Thyroid gland (tissue), 4 donors: Measurements from ENCODE around the gene RANBP17. TPM values are rescaled to one million over a fixed set of nuclear protein-coding genes. Genes with fewer than 3 reads are reported as not detected.

ENCODE experiments used
- DNase-seq, 2 donors: peaks; one replicate each; pipeline ENCODE4 v3.0.0-alpha.2; 2019
- H3K27ac ChIP-seq, 3 donors: fragments of 200-600 bp; sonication (generic); 1 replicate in 2 of 3; 2 replicates in 1 of 3; pipeline ENCODE4 v1.5.1; 2016 to 2019; ENCODE audit warnings: mild to moderate bottlenecking in 1 of 3, moderate library complexity in 1 of 3
- H3K27me3 ChIP-seq: fragments of 200-600 bp; sonication (generic); one replicate; pipeline ENCODE4 v1.5.1; 2019
- H3K36me3 ChIP-seq, 2 donors: fragments of 200-600 bp; sonication (generic); one replicate each; pipeline ENCODE4 v1.5.1; 2016 to 2019
- H3K4me1 ChIP-seq, 2 donors: fragments of 200-600 bp; sonication (generic); one replicate each; pipeline ENCODE4 v1.5.1; 2017 to 2019
- H3K4me3 ChIP-seq, 3 donors: fragments of 200-600 bp; sonication (generic); replicated peaks in 1 of 3; 1 replicate in 2 of 3; 2 replicates in 1 of 3; pipeline ENCODE4 v1.5.1; 2016; ENCODE audit warnings: mild to moderate bottlenecking in 1 of 3
- H3K9me3 ChIP-seq: fragments of 200-600 bp; sonication (generic); one replicate; pipeline ENCODE4 v1.5.1; 2017
- POLR2A ChIP-seq, 2 donors: fragments of 450-650 bp; IDR thresholded peaks; one replicate each; pipeline ENCODE4 v1.6.1; 2017; ENCODE audit warnings: antibody characterized with exemption in 2 of 2, mild to moderate bottlenecking in 2 of 2, moderate library complexity in 1 of 2
- WGBS, 2 donors: methylation state at CpG; one replicate each; pipeline ENCODE4 v1.1.5; 2017; 5-methylcytosine and 5-hydroxymethylcytosine counted together
- intact Hi-C: fragments of 100-400 bp; cut with DNase I; formaldehyde crosslinking; loops from one replicate; pipeline ENCODE4 v1.15.1; 2023
- total RNA-seq, 4 donors: library from RNA; depleted of rRNA; stranded (reverse); fragments of >200 nt; gene quantifications; one replicate each; pipeline ENCODE4 v1.2.3, GENCODE V29; 2016
- TF ChIP-seq, protein P1 (sequence below), 6 experiments: fragments of 200-600 bp in 3 of 6; fragments of 450-650 bp in 3 of 6; sonication (generic) in 3 of 6; IDR thresholded peaks; one replicate each; pipeline ENCODE4 v1.5.1; 2016 to 2019; ENCODE audit warnings: antibody characterized with exemption in 6 of 6, mild to moderate bottlenecking in 2 of 6, inconsistent platforms in 1 of 6, moderate library complexity in 1 of 6

Gene RANBP17
- total RNA-seq, 4 donors from 2014 or later: 20.2 to 35.0 (median 26.7) TPM

DNA sequence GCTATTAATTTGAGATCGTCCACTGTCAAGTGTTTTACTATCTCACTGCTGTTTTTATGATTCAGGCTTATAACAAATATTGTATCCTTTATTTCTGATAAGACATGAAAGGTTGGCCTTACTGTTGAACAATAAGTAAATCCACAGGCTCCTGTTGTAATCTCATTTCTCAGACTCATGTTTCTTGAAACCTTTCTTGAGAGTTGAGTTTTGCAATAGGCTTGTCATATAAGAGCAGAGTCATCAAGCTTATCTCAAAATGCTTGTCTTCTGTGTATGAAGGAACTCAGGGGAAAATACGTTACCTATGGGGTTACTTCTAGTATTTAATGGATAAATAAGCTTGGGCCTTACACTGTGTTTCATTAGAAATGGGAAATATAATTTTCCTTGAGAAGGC, 438.0 kb downstream of the RANBP17 start:
- intact Hi-C loops: no loop called here
- H3K9me3 ChIP-seq: no peaks in the 10 kb centered on the region
- DNase-seq: no peak
- no peak for TF ChIP-seq POLR2A (IDR thresholded peaks at IDR 0.05)
- TF ChIP-seq, protein P1, sequence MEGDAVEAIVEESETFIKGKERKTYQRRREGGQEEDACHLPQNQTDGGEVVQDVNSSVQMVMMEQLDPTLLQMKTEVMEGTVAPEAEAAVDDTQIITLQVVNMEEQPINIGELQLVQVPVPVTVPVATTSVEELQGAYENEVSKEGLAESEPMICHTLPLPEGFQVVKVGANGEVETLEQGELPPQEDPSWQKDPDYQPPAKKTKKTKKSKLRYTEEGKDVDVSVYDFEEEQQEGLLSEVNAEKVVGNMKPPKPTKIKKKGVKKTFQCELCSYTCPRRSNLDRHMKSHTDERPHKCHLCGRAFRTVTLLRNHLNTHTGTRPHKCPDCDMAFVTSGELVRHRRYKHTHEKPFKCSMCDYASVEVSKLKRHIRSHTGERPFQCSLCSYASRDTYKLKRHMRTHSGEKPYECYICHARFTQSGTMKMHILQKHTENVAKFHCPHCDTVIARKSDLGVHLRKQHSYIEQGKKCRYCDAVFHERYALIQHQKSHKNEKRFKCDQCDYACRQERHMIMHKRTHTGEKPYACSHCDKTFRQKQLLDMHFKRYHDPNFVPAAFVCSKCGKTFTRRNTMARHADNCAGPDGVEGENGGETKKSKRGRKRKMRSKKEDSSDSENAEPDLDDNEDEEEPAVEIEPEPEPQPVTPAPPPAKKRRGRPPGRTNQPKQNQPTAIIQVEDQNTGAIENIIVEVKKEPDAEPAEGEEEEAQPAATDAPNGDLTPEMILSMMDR (IDR thresholded peaks at IDR 0.05): no peak
- no peak overlapping the region for H3K27ac ChIP-seq
- H3K36me3 ChIP-seq: no peaks in the 10 kb centered on the region
- H3K4me3 ChIP-seq: no peak overlapping the region
- peaks cover 3% of the 10 kb centered on the region for H3K27me3 ChIP-seq
- no peaks in the 10 kb centered on the region for H3K4me1 ChIP-seq
- 94 to 97% methylated on average over 2 of the region's 2 CpGs for WGBS, 2 donors

- intact Hi-C loops: no loop called here
- Histone ChIP-seq H3K4me3 (no peak overlapping the region), H3K4me1 (no peaks in the 10 kb centered on the region), H3K27ac (no peak overlapping the region), H3K27me3 (peaks cover 5% of the 10 kb centered on the region), H3K9me3 (no peaks in the 10 kb centered on the region), H3K36me3 (no peaks in the 10 kb centered on the region)
- no peak for TF ChIP-seq POLR2A (IDR thresholded peaks at IDR 0.05)
- TF ChIP-seq, protein P1 (IDR thresholded peaks at IDR 0.05): no peak
- no peak for DNase-seq
- WGBS, 2 donors: 91 to 93% methylated on average over 7 of the region's 7 CpGs
Observed at GRCh38 chr5:171300358-171300757, 438.5 kb downstream of the RANBP17 start.

GRCh38 chr5:171306166-171306565, 444.3 kb downstream of the RANBP17 start:
- no peak overlapping the region for H3K4me3 ChIP-seq
- intact Hi-C loops: no loop called here
- peaks cover 14 to 21% of the 10 kb centered on the region in 2 donors for H3K4me1 ChIP-seq
- H3K9me3 ChIP-seq: no peaks in the 10 kb centered on the region
- H3K27ac ChIP-seq: no peak overlapping the region
- TF ChIP-seq, protein P1 (IDR thresholded peaks at IDR 0.05): no peak
- no peak for TF ChIP-seq POLR2A (IDR thresholded peaks at IDR 0.05)
- no peak for DNase-seq
- H3K27me3 ChIP-seq: peaks cover 40% of the 10 kb centered on the region
- WGBS, 2 donors: 37 to 42% methylated on average over 6 of the region's 6 CpGs
- H3K36me3 ChIP-seq: no peaks in the 10 kb centered on the region

GRCh38 chr5:171306781-171307591, 445.2 kb downstream of the RANBP17 start:
- no peaks in the 10 kb centered on the region for H3K36me3 ChIP-seq
- no peak overlapping the region for H3K4me3 ChIP-seq
- H3K9me3 ChIP-seq: no peaks in the 10 kb centered on the region
- DNase-seq: no peak
- H3K27ac ChIP-seq: no peak overlapping the region
- no peak for TF ChIP-seq POLR2A (IDR thresholded peaks at IDR 0.05)
- intact Hi-C loops: no loop called here
- H3K4me1 ChIP-seq: peaks cover 18 to 30% of the 10 kb centered on the region in 2 donors
- WGBS, 2 donors: 26 to 27% methylated on average over 8 to 10 of the region's 10 CpGs
- H3K27me3 ChIP-seq: peaks cover 48% of the 10 kb centered on the region

GRCh38 chr5:171307789-171308452, 446.1 kb downstream of the RANBP17 start:
- no peak for TF ChIP-seq POLR2A (IDR thresholded peaks at IDR 0.05)
- TF ChIP-seq, protein P1 (IDR thresholded peaks at IDR 0.05): no peak
- H3K27ac ChIP-seq: no peak overlapping the region
- no peaks in the 10 kb centered on the region for H3K36me3 ChIP-seq
- DNase-seq: no peak
- H3K4me1 ChIP-seq: peaks cover 24 to 38% of the 10 kb centered on the region in 2 donors
- WGBS, 2 donors: 17 to 25% methylated on average over 27 to 32 of the region's 42 CpGs
- intact Hi-C loops: no loop called here
- H3K4me3 ChIP-seq: no peak overlapping the region
- H3K27me3 ChIP-seq: peaks cover 56% of the 10 kb centered on the region
- no peaks in the 10 kb centered on the region for H3K9me3 ChIP-seq
